Measurements from ENCODE around the gene MLF2. TPM values are rescaled to one million over a fixed set of nuclear protein-coding genes. Genes with fewer than 3 reads are reported as not detected.

The MLF2 gene
- total and polyA plus RNA-seq, 9 of the 15 experiments (the other 6 are each of a cell fraction or from before 2014, with no cell fraction given), result 11.4 to 190 (median 139) TPM

DNA sequence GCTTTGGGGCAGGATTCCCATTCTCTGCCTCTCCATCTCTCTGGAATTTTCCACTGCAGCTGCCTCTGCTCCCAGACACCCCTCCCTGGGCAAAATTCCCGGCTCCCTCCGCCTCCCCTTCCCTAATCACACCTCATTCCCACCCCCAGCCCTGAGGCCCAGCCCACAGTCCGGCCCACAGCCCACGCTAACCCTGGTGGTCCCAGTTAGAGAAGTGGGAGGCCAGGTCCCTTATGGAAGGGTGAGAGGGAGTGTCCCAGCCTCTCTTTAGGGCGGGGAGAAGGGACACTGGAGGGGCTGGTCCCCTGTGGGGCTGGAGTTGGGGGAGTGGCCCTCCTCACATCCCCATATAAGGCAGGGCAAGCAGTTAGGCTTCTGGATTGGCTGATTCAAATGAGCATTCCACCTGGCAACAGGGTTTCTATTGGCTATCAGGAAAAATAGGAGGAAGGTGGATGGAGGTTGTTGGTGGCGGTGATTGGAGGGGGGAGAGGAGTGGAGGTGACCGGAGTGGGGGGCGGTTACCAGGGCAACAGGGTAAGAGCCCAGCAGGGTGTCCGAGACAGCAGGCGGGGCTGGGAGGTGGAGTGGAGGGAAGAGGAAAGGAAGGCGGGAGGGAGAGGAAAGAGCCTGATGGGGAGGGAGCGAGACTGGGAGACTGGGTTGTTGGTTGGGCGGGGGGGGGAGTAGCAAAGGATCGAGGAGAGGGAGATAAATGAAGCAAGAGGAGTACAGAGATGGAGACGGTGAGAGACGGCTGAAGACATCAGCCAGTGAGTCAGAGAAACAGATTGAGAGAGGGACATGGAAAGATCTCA is 11.3 kb upstream of the MLF2 start (continued):
- TF ChIP-seq, protein P1, sequence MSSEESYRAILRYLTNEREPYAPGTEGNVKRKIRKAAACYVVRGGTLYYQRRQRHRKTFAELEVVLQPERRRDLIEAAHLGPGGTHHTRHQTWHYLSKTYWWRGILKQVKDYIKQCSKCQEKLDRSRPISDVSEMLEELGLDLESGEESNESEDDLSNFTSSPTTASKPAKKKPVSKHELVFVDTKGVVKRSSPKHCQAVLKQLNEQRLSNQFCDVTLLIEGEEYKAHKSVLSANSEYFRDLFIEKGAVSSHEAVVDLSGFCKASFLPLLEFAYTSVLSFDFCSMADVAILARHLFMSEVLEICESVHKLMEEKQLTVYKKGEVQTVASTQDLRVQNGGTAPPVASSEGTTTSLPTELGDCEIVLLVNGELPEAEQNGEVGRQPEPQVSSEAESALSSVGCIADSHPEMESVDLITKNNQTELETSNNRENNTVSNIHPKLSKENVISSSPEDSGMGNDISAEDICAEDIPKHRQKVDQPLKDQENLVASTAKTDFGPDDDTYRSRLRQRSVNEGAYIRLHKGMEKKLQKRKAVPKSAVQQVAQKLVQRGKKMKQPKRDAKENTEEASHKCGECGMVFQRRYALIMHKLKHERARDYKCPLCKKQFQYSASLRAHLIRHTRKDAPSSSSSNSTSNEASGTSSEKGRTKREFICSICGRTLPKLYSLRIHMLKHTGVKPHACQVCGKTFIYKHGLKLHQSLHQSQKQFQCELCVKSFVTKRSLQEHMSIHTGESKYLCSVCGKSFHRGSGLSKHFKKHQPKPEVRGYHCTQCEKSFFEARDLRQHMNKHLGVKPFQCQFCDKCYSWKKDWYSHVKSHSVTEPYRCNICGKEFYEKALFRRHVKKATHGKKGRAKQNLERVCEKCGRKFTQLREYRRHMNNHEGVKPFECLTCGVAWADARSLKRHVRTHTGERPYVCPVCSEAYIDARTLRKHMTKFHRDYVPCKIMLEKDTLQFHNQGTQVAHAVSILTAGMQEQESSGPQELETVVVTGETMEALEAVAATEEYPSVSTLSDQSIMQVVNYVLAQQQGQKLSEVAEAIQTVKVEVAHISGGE (CRISPR knock-in tag; IDR thresholded peaks at IDR 0.05), result 0 out of 6 replicates have a peak, but pooled peaks of 1 of the 3 experiments have one; percentile 30
- TF ChIP-seq FOXM1 (IDR thresholded peaks at IDR 0.05; ENCODE audit: low read depth), result peak; percentile 99
- TF ChIP-seq FOXM1 (CRISPR knock-in tag; IDR thresholded peaks at IDR 0.05; ENCODE audit: low read depth), result peak; percentile 99
- no peak for TF ChIP-seq CHD2 (IDR thresholded peaks at IDR 0.05; ENCODE audit: low read depth, low read length)
- peak; percentile 97 for TF ChIP-seq RFX1 (IDR thresholded peaks at IDR 0.05)
- TF ChIP-seq, protein P2, sequence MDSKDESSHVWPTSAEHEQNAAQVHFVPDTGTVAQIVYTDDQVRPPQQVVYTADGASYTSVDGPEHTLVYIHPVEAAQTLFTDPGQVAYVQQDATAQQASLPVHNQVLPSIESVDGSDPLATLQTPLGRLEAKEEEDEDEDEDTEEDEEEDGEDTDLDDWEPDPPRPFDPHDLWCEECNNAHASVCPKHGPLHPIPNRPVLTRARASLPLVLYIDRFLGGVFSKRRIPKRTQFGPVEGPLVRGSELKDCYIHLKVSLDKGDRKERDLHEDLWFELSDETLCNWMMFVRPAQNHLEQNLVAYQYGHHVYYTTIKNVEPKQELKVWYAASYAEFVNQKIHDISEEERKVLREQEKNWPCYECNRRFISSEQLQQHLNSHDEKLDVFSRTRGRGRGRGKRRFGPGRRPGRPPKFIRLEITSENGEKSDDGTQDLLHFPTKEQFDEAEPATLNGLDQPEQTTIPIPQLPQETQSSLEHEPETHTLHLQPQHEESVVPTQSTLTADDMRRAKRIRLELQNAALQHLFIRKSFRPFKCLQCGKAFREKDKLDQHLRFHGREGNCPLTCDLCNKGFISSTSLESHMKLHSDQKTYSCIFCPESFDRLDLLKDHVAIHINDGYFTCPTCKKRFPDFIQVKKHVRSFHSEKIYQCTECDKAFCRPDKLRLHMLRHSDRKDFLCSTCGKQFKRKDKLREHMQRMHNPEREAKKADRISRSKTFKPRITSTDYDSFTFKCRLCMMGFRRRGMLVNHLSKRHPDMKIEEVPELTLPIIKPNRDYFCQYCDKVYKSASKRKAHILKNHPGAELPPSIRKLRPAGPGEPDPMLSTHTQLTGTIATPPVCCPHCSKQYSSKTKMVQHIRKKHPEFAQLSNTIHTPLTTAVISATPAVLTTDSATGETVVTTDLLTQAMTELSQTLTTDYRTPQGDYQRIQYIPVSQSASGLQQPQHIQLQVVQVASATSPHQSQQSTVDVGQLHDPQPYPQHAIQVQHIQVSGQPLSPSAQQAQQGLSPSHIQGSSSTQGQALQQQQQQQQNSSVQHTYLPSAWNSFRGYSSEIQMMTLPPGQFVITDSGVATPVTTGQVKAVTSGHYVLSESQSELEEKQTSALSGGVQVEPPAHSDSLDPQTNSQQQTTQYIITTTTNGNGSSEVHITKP (IDR thresholded peaks at IDR 0.05; ENCODE audit: partially characterized antibody), result peak; percentile 28
- TF ChIP-seq POLR2G (IDR thresholded peaks at IDR 0.05; ENCODE audit: low read depth, low read length), result peak; percentile 43; the same call in 1 of the 2 replicates
- peak; percentile 58 for TF ChIP-seq EP400 (IDR thresholded peaks at IDR 0.05)
- peak; percentile 58 for TF ChIP-seq NFYB (IDR thresholded peaks at IDR 0.05; ENCODE audit: extremely low read depth, insufficient read length)
- TF ChIP-seq HDAC1 (IDR thresholded peaks at IDR 0.05), result peak in 1 of 2 experiments; percentile 59; a peak in 2 of 4 replicates
- TF ChIP-seq MXI1 (IDR thresholded peaks at IDR 0.05; ENCODE audit: low read depth, low read length), result peak; percentile 53; the same call in 1 of the 2 replicates

Data from K562 (cell line).